Trophoblast cell (in vitro differentiated cells and primary cell): ENCODE results near the gene SLC2A6. TPM values are rescaled to one million over a fixed set of nuclear protein-coding genes. Genes with fewer than 3 reads are reported as not detected.

Source experiments
- DNase-seq, 2 donors: peaks; one replicate each; pipeline ENCODE4 v3.0.0-alpha.2; 2016
- H2AFZ ChIP-seq: 2 replicates; pipeline ENCODE4 v1.6.1; 2013; ENCODE audit warnings: low read length, moderate library complexity, mild to moderate bottlenecking; ENCODE audit not compliant: insufficient read depth, poor library complexity
- H2AK5ac ChIP-seq: 2 replicates; pipeline ENCODE4 v1.6.1; 2013; ENCODE audit warnings: mild to moderate bottlenecking, low read length
- H2BK120ac ChIP-seq: 2 replicates; pipeline ENCODE4 v1.6.1; 2013; ENCODE audit warnings: low read length, mild to moderate bottlenecking, moderate library complexity; ENCODE audit not compliant: insufficient read depth, poor library complexity
- H2BK12ac ChIP-seq: 2 replicates; pipeline ENCODE4 v1.6.1; 2013; ENCODE audit warnings: mild to moderate bottlenecking, low read length, moderate library complexity
- H2BK5ac ChIP-seq: 2 replicates; pipeline ENCODE4 v1.6.1; 2013; ENCODE audit warnings: low read length, low read depth, moderate library complexity, mild to moderate bottlenecking; ENCODE audit not compliant: poor library complexity
- H3K14ac ChIP-seq: 2 replicates; pipeline ENCODE4 v1.6.1; 2013; ENCODE audit warnings: mild to moderate bottlenecking, low read length
- H3K18ac ChIP-seq: 2 replicates; pipeline ENCODE4 v1.6.1; 2013; ENCODE audit warnings: mild to moderate bottlenecking, low read length
- H3K23ac ChIP-seq: 2 replicates; pipeline ENCODE4 v1.6.1; 2013; ENCODE audit warnings: low read length
- H3K27ac ChIP-seq: 2 replicates; pipeline ENCODE4 v1.5.1; 2013; ENCODE audit warnings: low read depth, mild to moderate bottlenecking, inconsistent platforms, low read length, moderate library complexity
- H3K27me3 ChIP-seq: 2 replicates; pipeline ENCODE4 v1.6.1; 2013; ENCODE audit warnings: inconsistent platforms, mild to moderate bottlenecking, low read length, moderate library complexity; ENCODE audit not compliant: insufficient read depth
- H3K36me3 ChIP-seq, 2 experiments: 1 replicate in 1 of 2; 2 replicates in 1 of 2; pipeline ENCODE4 v1.6.1; 2013; ENCODE audit warnings: low read length in 2 of 2, mild to moderate bottlenecking in 2 of 2, moderate library complexity in 1 of 2; ENCODE audit not compliant: insufficient read depth in 2 of 2, control insufficient read depth in 1 of 2
- H3K4ac ChIP-seq: 2 replicates; pipeline ENCODE4 v1.6.1; 2013; ENCODE audit warnings: low read depth, mild to moderate bottlenecking, low read length, moderate library complexity
- H3K4me1 ChIP-seq, 2 experiments: 1 replicate in 1 of 2; 2 replicates in 1 of 2; pipeline ENCODE4 v1.6.1; 2013; ENCODE audit warnings: low read length in 2 of 2, mild to moderate bottlenecking in 2 of 2, moderate library complexity in 1 of 2; ENCODE audit not compliant: insufficient read depth in 2 of 2, control insufficient read depth in 1 of 2
- H3K4me2 ChIP-seq: 2 replicates; pipeline ENCODE4 v1.6.1; 2013; ENCODE audit warnings: inconsistent platforms, mild to moderate bottlenecking, low read length, moderate library complexity
- H3K4me3 ChIP-seq: 2 replicates; pipeline ENCODE4 v1.5.1; 2013; ENCODE audit warnings: mild to moderate bottlenecking, low read depth, low read length, inconsistent platforms
- H3K79me1 ChIP-seq: one replicate; pipeline ENCODE4 v1.6.1; 2013; ENCODE audit warnings: low read length
- H3K79me2 ChIP-seq: 2 replicates; pipeline ENCODE4 v1.6.1; 2013; ENCODE audit warnings: low read length, mild to moderate bottlenecking; ENCODE audit not compliant: control insufficient read depth, insufficient read depth, poor library complexity
- H3K9ac ChIP-seq: 2 replicates; pipeline ENCODE4 v1.6.1; 2013; ENCODE audit warnings: mild to moderate bottlenecking, low read length
- H3K9me3 ChIP-seq: 2 replicates; pipeline ENCODE4 v1.6.1; 2013; ENCODE audit warnings: low read depth, mild to moderate bottlenecking, control low read depth, inconsistent platforms, low read length; ENCODE audit not compliant: insufficient read depth
- H4K12ac ChIP-seq: 2 replicates; pipeline ENCODE4 v1.6.1; 2013; ENCODE audit warnings: low read depth, mild to moderate bottlenecking, low read length, moderate library complexity
- H4K8ac ChIP-seq: 2 replicates; pipeline ENCODE4 v1.6.1; 2013; ENCODE audit warnings: low read depth, mild to moderate bottlenecking, low read length, moderate library complexity
- H4K91ac ChIP-seq: one replicate; pipeline ENCODE4 v1.6.1; 2013; ENCODE audit warnings: low read depth, mild to moderate bottlenecking, low read length, moderate library complexity
- WGBS: extraction: QIAGEN DNeasy Blood & Tissue Kit; methylation state at CpG from one replicate; pipeline ENCODE4 v1.1.7; 2013; ENCODE audit warnings: missing lambda C conversion rate; ENCODE audit not compliant: insufficient read length, insufficient coverage; ENCODE audit errors: extremely low coverage; 5-methylcytosine and 5-hydroxymethylcytosine counted together
- polyA plus RNA-seq: library from polyadenylated mRNA; stranded (reverse); fragments of 200-250 nt; gene quantifications from 2 replicates; pipeline ENCODE4 v1.2.3, GENCODE V29; 2013

Gene SLC2A6, protein sequence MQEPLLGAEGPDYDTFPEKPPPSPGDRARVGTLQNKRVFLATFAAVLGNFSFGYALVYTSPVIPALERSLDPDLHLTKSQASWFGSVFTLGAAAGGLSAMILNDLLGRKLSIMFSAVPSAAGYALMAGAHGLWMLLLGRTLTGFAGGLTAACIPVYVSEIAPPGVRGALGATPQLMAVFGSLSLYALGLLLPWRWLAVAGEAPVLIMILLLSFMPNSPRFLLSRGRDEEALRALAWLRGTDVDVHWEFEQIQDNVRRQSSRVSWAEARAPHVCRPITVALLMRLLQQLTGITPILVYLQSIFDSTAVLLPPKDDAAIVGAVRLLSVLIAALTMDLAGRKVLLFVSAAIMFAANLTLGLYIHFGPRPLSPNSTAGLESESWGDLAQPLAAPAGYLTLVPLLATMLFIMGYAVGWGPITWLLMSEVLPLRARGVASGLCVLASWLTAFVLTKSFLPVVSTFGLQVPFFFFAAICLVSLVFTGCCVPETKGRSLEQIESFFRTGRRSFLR
- polyA plus RNA-seq = 4.5 and 4.7 TPM in 2 replicates

DNA sequence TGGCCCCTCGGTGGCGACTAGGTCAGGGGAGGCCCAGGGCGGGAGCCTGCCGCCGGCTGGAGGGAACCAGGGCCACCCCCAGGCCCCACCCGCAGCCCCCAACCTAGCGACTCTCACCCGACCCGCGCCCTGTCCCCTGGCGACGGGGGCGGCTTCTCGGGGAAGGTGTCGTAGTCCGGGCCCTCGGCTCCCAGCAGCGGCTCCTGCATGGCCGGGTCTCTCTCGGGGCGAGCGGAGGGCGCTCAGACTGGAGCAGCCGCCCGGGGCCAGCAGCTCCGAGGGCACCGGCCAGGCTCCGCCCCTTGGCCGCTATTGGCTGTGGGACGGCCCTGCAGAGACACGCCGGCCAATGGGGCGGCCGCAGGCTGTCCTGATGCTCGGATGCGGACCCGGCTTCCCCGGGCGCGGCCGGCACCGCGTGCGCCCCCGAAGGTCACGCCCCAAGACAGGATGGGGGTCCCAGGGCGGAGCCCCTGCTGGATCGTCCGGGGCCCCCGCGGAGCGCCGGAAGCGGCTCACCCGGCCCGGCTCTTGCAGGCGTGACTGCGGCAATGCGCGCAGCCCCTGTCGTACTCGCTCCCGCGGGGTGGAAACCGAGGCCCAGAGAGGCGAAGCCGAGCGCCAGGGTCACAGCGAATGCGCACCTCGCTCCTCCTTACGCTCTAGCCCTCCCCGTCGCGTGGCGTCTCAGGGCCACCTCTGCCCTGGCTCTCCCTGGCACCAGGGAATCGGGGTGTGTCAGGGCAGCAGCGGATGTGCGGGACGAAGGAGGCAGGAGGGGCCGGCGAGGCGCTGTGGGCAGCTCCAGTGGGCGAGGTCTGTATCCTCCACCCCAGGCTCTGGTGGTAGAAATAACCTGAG, at the start of gene SLC2A6:
Gene SLC2A6, minus strand, starts transcription at position 249 of the 861 bp plus-strand sequence. Its CDS starts 40 bp downstream, at position 209.
- peak within 1 kb of the TSS; percentile 50 for H3K9ac ChIP-seq
- H3K4me3 ChIP-seq = peak within 1 kb of the TSS; percentile 67
- peaks cover 4% of the 10 kb centered on the region for H3K79me1 ChIP-seq
- H2AFZ ChIP-seq = peak within 1 kb of the TSS; percentile 59
- H2BK12ac ChIP-seq = no peak within 1 kb of the TSS
- H3K4me2 ChIP-seq = peak within 1 kb of the TSS; percentile 70
- peak within 1 kb of the TSS; percentile 52 for H3K14ac ChIP-seq
- H3K79me2 ChIP-seq = no peaks in the 10 kb centered on the region
- peak within 1 kb of the TSS; percentile 1 for H4K12ac ChIP-seq
- peak; percentile 58 to 73 for DNase-seq
- H3K4me1 ChIP-seq = peaks cover 11 to 12% of the 10 kb centered on the region in 2 experiments
- peak within 1 kb of the TSS; percentile 73 for H4K8ac ChIP-seq
- H3K9me3 ChIP-seq = peaks cover 2% of the 10 kb centered on the region
- peak within 1 kb of the TSS; percentile 42 for H4K91ac ChIP-seq
- H3K27ac ChIP-seq = no peak within 1 kb of the TSS
- H3K4ac ChIP-seq = peak within 1 kb of the TSS; percentile 29
- H3K36me3 ChIP-seq = peaks cover 14 to 17% of the 10 kb centered on the region in 2 experiments
- H3K27me3 ChIP-seq = no peaks in the 10 kb centered on the region
- H3K18ac ChIP-seq = peak within 1 kb of the TSS; percentile 57
- WGBS = no CpG with 5 or more reads among the region's 84 CpGs
- peak within 1 kb of the TSS; percentile 41 for H2BK120ac ChIP-seq
- H3K23ac ChIP-seq = no peak within 1 kb of the TSS
- H2BK5ac ChIP-seq = peak within 1 kb of the TSS; percentile 50
- H2AK5ac ChIP-seq = no peak within 1 kb of the TSS

DNA sequence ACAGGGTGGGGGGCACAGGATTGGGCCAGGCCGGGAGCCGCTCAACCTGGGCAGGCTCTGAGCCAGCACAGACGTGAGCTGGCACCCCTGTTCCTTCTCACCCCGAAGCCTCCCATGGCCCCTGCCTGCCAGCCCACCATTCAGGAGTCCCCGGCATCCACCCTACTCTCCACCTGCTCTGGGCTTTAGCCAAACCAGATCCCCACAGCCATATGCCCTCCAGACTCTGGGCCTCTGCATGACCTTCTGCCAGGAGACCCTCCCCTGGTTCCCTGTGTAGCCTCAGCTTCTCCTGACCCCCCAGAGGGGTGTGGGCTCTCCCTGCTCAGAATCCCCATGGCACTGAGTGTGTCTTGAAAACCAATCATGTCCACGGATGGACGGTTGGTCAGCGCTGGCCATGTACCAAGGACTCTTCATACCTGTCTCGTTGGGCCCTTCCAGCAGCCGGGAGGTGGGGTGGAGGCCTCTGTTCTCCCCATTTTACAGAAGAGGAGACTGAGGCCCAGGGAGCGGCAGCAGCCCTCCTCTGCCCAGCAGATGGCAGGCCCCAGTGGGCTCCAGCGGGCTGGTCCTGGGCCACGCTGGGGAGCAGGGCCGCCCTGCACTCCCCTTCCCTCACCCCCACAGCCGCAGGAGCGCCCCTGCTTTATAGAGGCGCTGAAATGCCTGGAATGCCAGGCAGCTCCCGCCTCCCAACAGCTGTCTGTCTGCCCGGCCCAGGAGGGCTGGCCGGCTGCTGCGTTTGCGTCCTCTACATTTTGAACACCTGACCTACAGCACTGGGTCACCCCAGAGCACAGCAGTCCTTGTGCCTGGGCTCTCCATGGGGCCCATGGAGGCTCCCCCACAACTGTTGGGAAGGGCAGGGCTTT, 49.3 kb upstream of the SLC2A6 start:
- H3K4me1 ChIP-seq = peaks cover 32 to 38% of the 10 kb centered on the region in 2 experiments
- WGBS = no CpG with 5 or more reads among the region's 22 CpGs

GRCh38 chr9:133527444-133527920, 48.6 kb upstream of the SLC2A6 start:
- Histone ChIP-seq H2AFZ (no peak overlapping the region), H3K9me3 (no peaks in the 10 kb centered on the region), H3K36me3 (no peaks in the 10 kb centered on the region), H3K18ac (no peak overlapping the region), H2AK5ac (peak overlapping the region; percentile 42), H3K27ac (no peak overlapping the region), H3K79me2 (no peaks in the 10 kb centered on the region), H3K4me3 (no peak overlapping the region), H3K4ac (no peak overlapping the region), H2BK120ac (peak overlapping the region; percentile 9), H3K9ac (no peak overlapping the region), H3K79me1 (peaks cover 11% of the 10 kb centered on the region), H3K27me3 (no peaks in the 10 kb centered on the region), H4K8ac (peak overlapping the region; percentile 24), H4K91ac (peak overlapping the region; percentile 70), H3K4me1 (peaks cover 32 to 38% of the 10 kb centered on the region in 2 experiments), H3K4me2 (peak overlapping the region; percentile 8), H3K23ac (no peak overlapping the region), H3K14ac (peak overlapping the region; percentile 30), H2BK12ac (peak overlapping the region; percentile 55), H4K12ac (no peak overlapping the region), H2BK5ac (no peak overlapping the region)
- DNase-seq = no peak
- no CpG with 5 or more reads among the region's 18 CpGs for WGBS

More for the DNA sequence above, 49.3 kb upstream of the SLC2A6 start:
- H2AK5ac ChIP-seq = peak overlapping the region; percentile 42
- H3K79me2 ChIP-seq = no peaks in the 10 kb centered on the region
- no peak overlapping the region for H2BK5ac ChIP-seq
- peaks cover 11% of the 10 kb centered on the region for H3K79me1 ChIP-seq
- H4K12ac ChIP-seq = no peak overlapping the region
- H3K14ac ChIP-seq = peak overlapping the region; percentile 30
- H3K27me3 ChIP-seq = no peaks in the 10 kb centered on the region
- no peak for DNase-seq
- no peak overlapping the region for H2AFZ ChIP-seq
- H3K4me2 ChIP-seq = no peak overlapping the region
- no peak overlapping the region for H3K4ac ChIP-seq
- H3K27ac ChIP-seq = no peak overlapping the region
- H3K23ac ChIP-seq = no peak overlapping the region
- peak overlapping the region; percentile 55 for H2BK12ac ChIP-seq
- no peak overlapping the region for H3K4me3 ChIP-seq
- H3K18ac ChIP-seq = no peak overlapping the region
- no peaks in the 10 kb centered on the region for H3K36me3 ChIP-seq
- peak overlapping the region; percentile 46 for H4K91ac ChIP-seq
- no peak overlapping the region for H3K9ac ChIP-seq
- no peaks in the 10 kb centered on the region for H3K9me3 ChIP-seq
- H4K8ac ChIP-seq = peak overlapping the region; percentile 24
- H2BK120ac ChIP-seq = peak overlapping the region; percentile 9
